ENCODE measurements around the gene PPP2R5E.

Gene PPP2R5E

GRCh38 chr14:63345826-63346225 lies 197.4 kb downstream of the PPP2R5E start:
- no peak overlapping the region for H3K27ac Mint-ChIP-seq
- H3K4me1 Mint-ChIP-seq, result no peaks in the 10 kb centered on the region
- H3K4me3 Mint-ChIP-seq, result no peak overlapping the region
- H3K36me3 Mint-ChIP-seq, result no peaks in the 10 kb centered on the region
- no peaks in the 10 kb centered on the region for H3K9me3 Mint-ChIP-seq
- H3K27me3 Mint-ChIP-seq, result peaks cover 16% of the 10 kb centered on the region

- Mint-ChIP-seq H3K36me3 (no peaks in the 10 kb centered on the region), H3K27ac (no peak overlapping the region), H3K4me3 (no peak overlapping the region), H3K4me1 (no peaks in the 10 kb centered on the region), H3K27me3 (peaks cover 22% of the 10 kb centered on the region), H3K9me3 (no peaks in the 10 kb centered on the region)
These were observed 198.8 kb downstream of the PPP2R5E start for GRCh38 chr14:63344336-63344735.

GRCh38 chr14:63343878-63344277 lies 199.3 kb downstream of the PPP2R5E start:
- Mint-ChIP-seq H3K9me3 (no peaks in the 10 kb centered on the region), H3K4me3 (no peak overlapping the region), H3K4me1 (no peaks in the 10 kb centered on the region), H3K27me3 (peaks cover 23% of the 10 kb centered on the region), H3K27ac (no peak overlapping the region), H3K36me3 (no peaks in the 10 kb centered on the region)

- no peak overlapping the region for H3K27ac Mint-ChIP-seq
- H3K36me3 Mint-ChIP-seq, result no peaks in the 10 kb centered on the region
- H3K4me1 Mint-ChIP-seq, result no peaks in the 10 kb centered on the region
- H3K4me3 Mint-ChIP-seq, result no peak overlapping the region
- peaks cover 3% of the 10 kb centered on the region for H3K9me3 Mint-ChIP-seq
- peaks cover 27% of the 10 kb centered on the region for H3K27me3 Mint-ChIP-seq
These were observed 200.8 kb downstream of the PPP2R5E start for GRCh38 chr14:63342371-63342770.

GRCh38 chr14:63328787-63329737 lies 214.1 kb downstream of the PPP2R5E start:
- Mint-ChIP-seq H3K4me1 (no peaks in the 10 kb centered on the region), H3K9me3 (no peaks in the 10 kb centered on the region), H3K27me3 (peaks cover 13% of the 10 kb centered on the region), H3K27ac (no peak overlapping the region), H3K36me3 (no peaks in the 10 kb centered on the region), H3K4me3 (no peak overlapping the region)

- H3K4me1 Mint-ChIP-seq, result no peaks in the 10 kb centered on the region
- H3K36me3 Mint-ChIP-seq, result no peaks in the 10 kb centered on the region
- H3K27me3 Mint-ChIP-seq, result peaks cover 7% of the 10 kb centered on the region
- H3K9me3 Mint-ChIP-seq, result no peaks in the 10 kb centered on the region
- no peak overlapping the region for H3K27ac Mint-ChIP-seq
- H3K4me3 Mint-ChIP-seq, result no peak overlapping the region
These were observed 216.3 kb downstream of the PPP2R5E start for GRCh38 chr14:63326840-63327239.

- H3K4me3 Mint-ChIP-seq, result no peak overlapping the region
- H3K27ac Mint-ChIP-seq, result no peak overlapping the region
- H3K4me1 Mint-ChIP-seq, result no peaks in the 10 kb centered on the region
- no peaks in the 10 kb centered on the region for H3K36me3 Mint-ChIP-seq
- no peaks in the 10 kb centered on the region for H3K9me3 Mint-ChIP-seq
- H3K27me3 Mint-ChIP-seq, result peaks cover 3% of the 10 kb centered on the region
These were observed 220.1 kb downstream of the PPP2R5E start for GRCh38 chr14:63322897-63323573.

- H3K27me3 Mint-ChIP-seq, result peaks cover 3% of the 10 kb centered on the region
- H3K4me3 Mint-ChIP-seq, result no peak overlapping the region
- H3K4me1 Mint-ChIP-seq, result no peaks in the 10 kb centered on the region
- no peaks in the 10 kb centered on the region for H3K36me3 Mint-ChIP-seq
- H3K9me3 Mint-ChIP-seq, result no peaks in the 10 kb centered on the region
- H3K27ac Mint-ChIP-seq, result no peak overlapping the region
These were observed 220.7 kb downstream of the PPP2R5E start for GRCh38 chr14:63322472-63322871.
